CD1c-positive myeloid dendritic cell (primary cell): ENCODE measurements around the gene TSPEAR.
"Not testable (repeated sequence)": the region's sequence is repeated elsewhere in the genome, so short reads cannot be mapped to it uniquely, and the experiment has no call there.

Experiments
- DNase-seq: peaks from one replicate; pipeline ENCODE4 v3.0.0-alpha.2; 2016; ENCODE audit errors: extremely low spot score

Gene TSPEAR

GRCh38 chr21:44627181-44627822 lies 84.1 kb downstream of the TSPEAR start:
- DNase-seq, result not testable (repeated sequence)

- no peak for DNase-seq
Measured at GRCh38 chr21:44626673-44627143, 84.7 kb downstream of the TSPEAR start, which contains the start of gene KRTAP10-9. Gene KRTAP10-9, plus strand, starts transcription at chr21:44627093. Its CDS starts 79 bp downstream, at chr21:44627172.

GRCh38 chr21:44626262-44626661 lies 85.1 kb downstream of the TSPEAR start:
- DNase-seq, result no peak

GRCh38 chr21:44625756-44626155 lies 85.6 kb downstream of the TSPEAR start:
- DNase-seq, result no peak

GRCh38 chr21:44623575-44623974 lies 87.8 kb downstream of the TSPEAR start:
- no peak for DNase-seq

GRCh38 chr21:44619886-44620285 lies 91.5 kb downstream of the TSPEAR start:
- DNase-seq, result no peak

- peak; percentile 24 for DNase-seq
Measured at GRCh38 chr21:44618909-44619308, 92.5 kb downstream of the TSPEAR start.

- peak; percentile 20 for DNase-seq
Measured at GRCh38 chr21:44618504-44618903, 92.9 kb downstream of the TSPEAR start.

- no peak for DNase-seq
Measured at GRCh38 chr21:44617071-44617501, 94.3 kb downstream of the TSPEAR start.

- no peak for DNase-seq
Measured at GRCh38 chr21:44616591-44616926, 94.8 kb downstream of the TSPEAR start.

GRCh38 chr21:44615911-44616590 lies 95.3 kb downstream of the TSPEAR start:
- no peak for DNase-seq

GRCh38 chr21:44615466-44615865 lies 95.9 kb downstream of the TSPEAR start:
- DNase-seq, result no peak

- DNase-seq, result no peak
Measured at GRCh38 chr21:44614961-44615391, 96.4 kb downstream of the TSPEAR start.

- no peak for DNase-seq
Measured at GRCh38 chr21:44614161-44614631, 97.2 kb downstream of the TSPEAR start.

GRCh38 chr21:44613386-44614155 lies 97.8 kb downstream of the TSPEAR start:
- no peak for DNase-seq

GRCh38 chr21:44612669-44613229 lies 98.6 kb downstream of the TSPEAR start:
- DNase-seq, result no peak

- no peak for DNase-seq
Measured at GRCh38 chr21:44612029-44612486, 99.3 kb downstream of the TSPEAR start, which contains the start of gene KRTAP10-8. Gene KRTAP10-8, plus strand, starts transcription at chr21:44612079. Its CDS starts 22 bp downstream, at chr21:44612101.

- DNase-seq, result no peak
Measured at GRCh38 chr21:44611551-44611950, 99.8 kb downstream of the TSPEAR start.

GRCh38 chr21:44610157-44610843 lies 101.1 kb downstream of the TSPEAR start:
- DNase-seq, result not testable (repeated sequence)

- DNase-seq, result no peak
Measured at GRCh38 chr21:44609193-44609592, 102.2 kb downstream of the TSPEAR start.

GRCh38 chr21:44606495-44606894 lies 104.9 kb downstream of the TSPEAR start:
- no peak for DNase-seq
